A549 (cell line): ENCODE measurements around the gene RECK. TPM values are rescaled to one million over a fixed set of nuclear protein-coding genes. Genes with fewer than 3 reads are reported as not detected.
A peak's percentile ranks its signal among the peaks of the same experiment; 100 is the strongest.

Experiments
- ATAC-seq, 2 experiments: fragments of 200-7000 bp in 1 of 2; fragments of >200 bp in 1 of 2; cut with Nextera tagmentation in 1 of 2; cut with Tn5 transposase in 1 of 2; 3 replicates each; pipeline versions ENCODE4 v1.8.0 to v1.9.1; 2018 to 2020; ENCODE audit warnings: mild to moderate bottlenecking in 1 of 2, moderate library complexity in 1 of 2
- CTCF ChIA-PET: fragments of 300-600 bp; sonication (Branson Sonifier 250); formaldehyde crosslinking; extraction: SDS; loops from one replicate; lab custom pipeline; 2021; ENCODE audit warnings: antibody characterized with exemption, inconsistent platforms; lab: Yijun Ruan, JAX
- POLR2A ChIA-PET: fragments of 350-600 bp; formaldehyde crosslinking; extraction: SDS; loops from one replicate; lab custom pipeline; 2021; ENCODE audit warnings: antibody characterized with exemption, inconsistent platforms; lab: Yijun Ruan, JAX
- DNase-seq, 2 experiments: peaks; one replicate each; pipeline versions ENCODE4 v3.0.0 to v3.0.0-alpha.2; 2011 to 2016; ENCODE audit warnings: low read depth in 1 of 2, low spot score in 1 of 2
- FAIRE-seq: peaks from 2 replicates; lab custom pipeline; 2011; peaks lifted over from hg19 to GRCh38; lab: Jason Lieb, UNC
- H3K27ac ChIP-seq, 2 experiments: fragments of >200 bp; sonication (Bioruptor Twin); formaldehyde crosslinking; 3 replicates each; pipeline ENCODE4 v1.5.1; 2016 to 2017
- H3K4me1 ChIP-seq: fragments of >200 bp; sonication (Bioruptor Twin); formaldehyde crosslinking; 3 replicates; pipeline ENCODE4 v1.6.1; 2016
- H3K4me2 ChIP-seq: fragments of >200 bp; sonication (Bioruptor Twin); formaldehyde crosslinking; 3 replicates; pipeline ENCODE4 v1.6.1; 2016
- H3K4me3 ChIP-seq: fragments of >200 bp; sonication (Bioruptor Twin); formaldehyde crosslinking; 3 replicates; pipeline ENCODE4 v1.5.1; 2016
- H3K9me3 ChIP-seq: fragments of >200 bp; sonication (Bioruptor Twin); formaldehyde crosslinking; 3 replicates; pipeline ENCODE4 v1.6.1; 2016
- CHD4 ChIP-seq: fragments of 200-600 bp; sonication (generic); IDR thresholded peaks from 2 replicates; pipeline ENCODE4 v1.6.1; 2016; ENCODE audit warnings: antibody characterized with exemption, mild to moderate bottlenecking, borderline replicate concordance
- EHF ChIP-seq: fragments of 250-450 bp; sonication (Bioruptor Pico); IDR thresholded peaks from 2 replicates; pipeline ENCODE4 v1.5.0; 2020; ENCODE audit warnings: mild to moderate bottlenecking
- ESRRA ChIP-seq: fragments of 150-350 bp; IDR thresholded peaks from 2 replicates; pipeline ENCODE4 v1.6.1; 2014; ENCODE audit warnings: mild to moderate bottlenecking, low read length, borderline replicate concordance
- FOXS1 ChIP-seq: fragments of 250-450 bp; sonication (Bioruptor Pico); IDR thresholded peaks from 2 replicates; pipeline ENCODE4 v1.5.0; 2020; ENCODE audit warnings: mild to moderate bottlenecking, moderate library complexity
- GATA3 ChIP-seq: IDR thresholded peaks from 2 replicates; pipeline ENCODE4 v1.6.1; 2012; ENCODE audit warnings: borderline replicate concordance
- HOXA7 ChIP-seq: fragments of 250-450 bp; sonication (Bioruptor Pico); IDR thresholded peaks from 2 replicates; pipeline ENCODE4 v1.5.0; 2020; ENCODE audit warnings: mild to moderate bottlenecking, moderate library complexity
- HOXB5 ChIP-seq: fragments of 250-450 bp; sonication (Bioruptor Pico); IDR thresholded peaks from 2 replicates; pipeline ENCODE4 v1.5.0; 2020; ENCODE audit warnings: mild to moderate bottlenecking, moderate library complexity
- KDM1A ChIP-seq: fragments of 200-600 bp; sonication (generic); IDR thresholded peaks from 2 replicates; pipeline ENCODE4 v1.6.1; 2016; ENCODE audit warnings: low read depth, mild to moderate bottlenecking
- NFE2L2 ChIP-seq: fragments of 150-350 bp; conservative IDR thresholded peaks from 2 replicates; pipeline ENCODE4 v1.6.1; 2014; ENCODE audit warnings: low read length
- RCOR1 ChIP-seq: fragments of 150-350 bp; IDR thresholded peaks from 2 replicates; pipeline ENCODE4 v1.6.1; 2014; ENCODE audit warnings: antibody characterized with exemption, low read length, low read depth
- RFX5 ChIP-seq: fragments of 450-650 bp; IDR thresholded peaks from 2 replicates; pipeline ENCODE4 v1.7.1; 2014; ENCODE audit warnings: antibody characterized with exemption, mild to moderate bottlenecking, moderate library complexity
- SREBF2 ChIP-seq: fragments of 450-650 bp; IDR thresholded peaks from 2 replicates; pipeline ENCODE4 v1.6.1; 2014; ENCODE audit warnings: mild to moderate bottlenecking, moderate library complexity
- ZSCAN20 ChIP-seq: fragments of 250-450 bp; sonication (Bioruptor Pico); IDR thresholded peaks from 2 replicates; pipeline ENCODE4 v1.8.0; 2022; ENCODE audit warnings: mild to moderate bottlenecking, moderate library complexity
- WGBS: methylation state at CpG from one replicate; pipeline ENCODE4 v1.1.6; 2017; ENCODE audit errors: missing lambda C conversion rate; 5-methylcytosine and 5-hydroxymethylcytosine counted together
- polyA plus RNA-seq, 4 experiments: library from polyadenylated mRNA; depleted of rRNA in 3 of 4; stranded (reverse); fragments of >200 nt; fragmentation: RNase III in 1 of 4; extraction: RNeasy Plus Mini Kit Qiagen cat#74134 plus additional on column Dnase treatment in 1 of 4; gene quantifications; 2 replicates in 3 of 4; 3 replicates in 1 of 4; pipeline ENCODE4 v1.2.3, GENCODE V29; 2011 to 2017
- TF ChIP-seq, protein P1 (sequence below): fragments of >200 bp; sonication (Bioruptor Twin); formaldehyde crosslinking; IDR thresholded peaks from 3 replicates; pipeline ENCODE4 v1.6.1; 2016
- TF ChIP-seq, protein P2 (sequence below): fragments of 250-450 bp; sonication (Bioruptor Pico); IDR thresholded peaks from 2 replicates; pipeline ENCODE4 v1.5.0; 2020; ENCODE audit warnings: low read depth, mild to moderate bottlenecking, moderate library complexity
- TF ChIP-seq, protein P3 (sequence below): fragments of 200-600 bp; sonication (generic); IDR thresholded peaks from 2 replicates; pipeline ENCODE4 v1.6.1; 2016; ENCODE audit warnings: antibody characterized with exemption, mild to moderate bottlenecking, moderate library complexity
- TF ChIP-seq, protein P4 (sequence below): fragments of 250-450 bp; sonication (Bioruptor Pico); IDR thresholded peaks from 2 replicates; pipeline ENCODE4 v1.5.0; 2021; ENCODE audit warnings: mild to moderate bottlenecking, moderate library complexity, borderline replicate concordance

The RECK gene
- polyA plus RNA-seq, 2 of the 4 experiments (the other 2 are of a cell fraction), result 5.0 to 8.7 TPM

DNA sequence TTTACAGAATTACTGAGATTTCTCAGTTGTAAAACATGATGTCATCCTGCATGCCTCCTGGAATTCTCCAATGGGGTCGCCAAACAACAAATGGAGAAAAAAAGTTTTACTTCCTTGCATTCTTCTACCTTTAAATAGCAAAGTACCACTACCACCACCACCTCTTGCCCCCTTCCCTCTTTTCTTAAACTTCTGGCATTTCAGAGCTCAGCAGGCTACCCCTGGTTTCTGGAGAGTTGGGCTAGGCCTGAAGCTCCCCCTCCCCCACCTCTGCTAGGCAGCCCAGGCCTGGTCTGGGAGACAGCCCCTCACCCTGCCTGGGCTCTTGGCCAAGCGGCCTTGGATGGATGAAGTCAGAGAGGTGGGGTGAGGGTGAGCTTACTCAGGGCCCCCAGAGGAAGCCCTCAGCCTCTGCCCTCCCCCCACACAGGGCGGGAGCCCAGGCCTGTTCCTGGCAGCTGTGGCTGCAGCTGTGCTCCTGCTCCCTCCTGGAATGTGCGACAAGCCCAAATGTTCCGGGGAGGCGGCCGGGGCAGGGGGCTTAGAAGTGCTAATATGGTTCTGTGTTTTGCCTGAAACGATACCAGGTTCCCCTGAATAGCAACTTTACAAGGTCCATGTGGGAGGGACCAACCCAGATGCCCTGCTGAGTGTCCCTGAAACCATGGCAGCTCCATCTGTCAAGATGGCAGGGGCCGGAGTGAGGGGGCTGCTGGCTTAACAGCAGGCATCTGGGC, 126.5 kb downstream of the RECK start (continued):
- TF ChIP-seq NFE2L2, result no peak

DNA sequence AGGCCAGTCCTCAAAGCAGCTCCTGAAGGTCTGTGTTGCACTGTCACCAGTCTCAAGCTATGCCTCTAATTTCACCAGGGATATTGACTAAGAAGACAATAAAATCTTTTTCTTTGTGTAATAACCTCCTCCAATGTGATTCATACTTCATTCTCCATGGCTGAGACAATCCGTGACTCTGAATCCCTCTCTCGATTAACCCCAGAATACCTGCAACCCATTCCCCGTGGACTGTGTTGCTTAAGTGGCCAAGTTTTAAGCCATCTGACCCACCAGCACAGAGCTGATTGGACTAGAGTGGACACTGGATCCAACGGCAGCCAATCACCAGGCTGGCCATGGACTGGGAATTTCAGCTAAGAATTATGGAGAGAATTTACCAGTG, 127.1 kb downstream of the RECK start:
- FAIRE-seq (no peak), ATAC-seq (peak; percentile 20 to 41; a peak in 5 of 6 replicates), DNase-seq (peak in 1 of 2 experiments; percentile 53)
- Histone ChIP-seq H3K27ac (peak overlapping the region; percentile 65 to 90; a peak in 5 of 6 replicates), H3K4me2 (peak overlapping the region; percentile 53), H3K4me1 (peaks cover 44% of the 10 kb centered on the region), H3K9me3 (no peaks in the 10 kb centered on the region), H3K4me3 (no peak overlapping the region)
- TF ChIP-seq SREBF2, result no peak
- TF ChIP-seq, protein P1, sequence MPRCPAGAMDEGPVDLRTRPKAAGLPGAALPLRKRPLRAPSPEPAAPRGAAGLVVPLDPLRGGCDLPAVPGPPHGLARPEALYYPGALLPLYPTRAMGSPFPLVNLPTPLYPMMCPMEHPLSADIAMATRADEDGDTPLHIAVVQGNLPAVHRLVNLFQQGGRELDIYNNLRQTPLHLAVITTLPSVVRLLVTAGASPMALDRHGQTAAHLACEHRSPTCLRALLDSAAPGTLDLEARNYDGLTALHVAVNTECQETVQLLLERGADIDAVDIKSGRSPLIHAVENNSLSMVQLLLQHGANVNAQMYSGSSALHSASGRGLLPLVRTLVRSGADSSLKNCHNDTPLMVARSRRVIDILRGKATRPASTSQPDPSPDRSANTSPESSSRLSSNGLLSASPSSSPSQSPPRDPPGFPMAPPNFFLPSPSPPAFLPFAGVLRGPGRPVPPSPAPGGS, result no peak
- 45% methylated on average over 4 of the region's 4 CpGs for WGBS
- ChIA-PET POLR2A (interaction anchor here (0.8 to 3.0 kb wide), 7 partner anchors 12 to 240 kb away, joined by 3 to 30 read pairs (median 5); partner anchors contain the start of genes CLTA and GNE), CTCF (interaction anchor here (0.7 to 16.6 kb wide), 18 partner anchors 9 to 281 kb away, joined by 3 to 321 read pairs (median 9); partner anchors contain the start of genes CLTA and GLIPR2)

DNA sequence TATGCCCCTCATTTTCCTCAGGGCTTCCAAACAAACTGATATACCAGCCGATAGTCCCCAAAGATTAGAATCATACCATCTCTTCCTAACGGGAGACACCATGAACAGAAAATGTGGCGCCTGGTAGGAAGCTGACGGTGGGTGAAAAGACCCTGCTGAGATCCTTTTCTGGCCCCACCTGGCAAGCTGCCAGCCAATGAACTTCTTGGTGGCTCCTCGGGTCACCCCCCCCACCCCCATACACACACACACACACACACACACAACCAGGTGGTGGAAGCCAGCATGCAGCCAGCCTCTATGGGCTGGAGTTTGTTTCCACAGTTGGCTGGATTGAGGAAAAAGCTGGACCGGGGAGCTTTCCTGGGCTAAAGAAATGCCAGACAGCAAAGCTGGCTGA, 127.7 kb downstream of the RECK start:
- Histone ChIP-seq H3K4me2 (no peak overlapping the region), H3K4me3 (no peak overlapping the region), H3K9me3 (no peaks in the 10 kb centered on the region), H3K4me1 (peaks cover 44% of the 10 kb centered on the region), H3K27ac (peak overlapping the region; percentile 65 to 90; a peak in 5 of 6 replicates)
- FAIRE-seq, result no peak
- no peak for ATAC-seq
- DNase-seq, result no peak
- TF ChIP-seq RFX5, result no peak
- TF ChIP-seq EHF (CRISPR knock-in tag), result no peak
- TF ChIP-seq, protein P2, sequence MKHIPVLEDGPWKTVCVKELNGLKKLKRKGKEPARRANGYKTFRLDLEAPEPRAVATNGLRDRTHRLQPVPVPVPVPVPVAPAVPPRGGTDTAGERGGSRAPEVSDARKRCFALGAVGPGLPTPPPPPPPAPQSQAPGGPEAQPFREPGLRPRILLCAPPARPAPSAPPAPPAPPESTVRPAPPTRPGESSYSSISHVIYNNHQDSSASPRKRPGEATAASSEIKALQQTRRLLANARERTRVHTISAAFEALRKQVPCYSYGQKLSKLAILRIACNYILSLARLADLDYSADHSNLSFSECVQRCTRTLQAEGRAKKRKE (CRISPR knock-in tag), result no peak
- no peak for TF ChIP-seq CHD4
- TF ChIP-seq, protein P3, sequence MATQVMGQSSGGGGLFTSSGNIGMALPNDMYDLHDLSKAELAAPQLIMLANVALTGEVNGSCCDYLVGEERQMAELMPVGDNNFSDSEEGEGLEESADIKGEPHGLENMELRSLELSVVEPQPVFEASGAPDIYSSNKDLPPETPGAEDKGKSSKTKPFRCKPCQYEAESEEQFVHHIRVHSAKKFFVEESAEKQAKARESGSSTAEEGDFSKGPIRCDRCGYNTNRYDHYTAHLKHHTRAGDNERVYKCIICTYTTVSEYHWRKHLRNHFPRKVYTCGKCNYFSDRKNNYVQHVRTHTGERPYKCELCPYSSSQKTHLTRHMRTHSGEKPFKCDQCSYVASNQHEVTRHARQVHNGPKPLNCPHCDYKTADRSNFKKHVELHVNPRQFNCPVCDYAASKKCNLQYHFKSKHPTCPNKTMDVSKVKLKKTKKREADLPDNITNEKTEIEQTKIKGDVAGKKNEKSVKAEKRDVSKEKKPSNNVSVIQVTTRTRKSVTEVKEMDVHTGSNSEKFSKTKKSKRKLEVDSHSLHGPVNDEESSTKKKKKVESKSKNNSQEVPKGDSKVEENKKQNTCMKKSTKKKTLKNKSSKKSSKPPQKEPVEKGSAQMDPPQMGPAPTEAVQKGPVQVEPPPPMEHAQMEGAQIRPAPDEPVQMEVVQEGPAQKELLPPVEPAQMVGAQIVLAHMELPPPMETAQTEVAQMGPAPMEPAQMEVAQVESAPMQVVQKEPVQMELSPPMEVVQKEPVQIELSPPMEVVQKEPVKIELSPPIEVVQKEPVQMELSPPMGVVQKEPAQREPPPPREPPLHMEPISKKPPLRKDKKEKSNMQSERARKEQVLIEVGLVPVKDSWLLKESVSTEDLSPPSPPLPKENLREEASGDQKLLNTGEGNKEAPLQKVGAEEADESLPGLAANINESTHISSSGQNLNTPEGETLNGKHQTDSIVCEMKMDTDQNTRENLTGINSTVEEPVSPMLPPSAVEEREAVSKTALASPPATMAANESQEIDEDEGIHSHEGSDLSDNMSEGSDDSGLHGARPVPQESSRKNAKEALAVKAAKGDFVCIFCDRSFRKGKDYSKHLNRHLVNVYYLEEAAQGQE, result no peak
- 85% methylated on average over 6 of the region's 6 CpGs for WGBS
- POLR2A ChIA-PET, result interaction anchor here (0.8 to 3.0 kb wide), 7 partner anchors 13 to 240 kb away, joined by 3 to 30 read pairs (median 5); partner anchors contain the start of genes CLTA and GNE
- CTCF ChIA-PET, result interaction anchor here (0.7 to 16.6 kb wide), 18 partner anchors 10 to 282 kb away, joined by 3 to 321 read pairs (median 12); partner anchors contain the start of genes CLTA and GLIPR2

DNA sequence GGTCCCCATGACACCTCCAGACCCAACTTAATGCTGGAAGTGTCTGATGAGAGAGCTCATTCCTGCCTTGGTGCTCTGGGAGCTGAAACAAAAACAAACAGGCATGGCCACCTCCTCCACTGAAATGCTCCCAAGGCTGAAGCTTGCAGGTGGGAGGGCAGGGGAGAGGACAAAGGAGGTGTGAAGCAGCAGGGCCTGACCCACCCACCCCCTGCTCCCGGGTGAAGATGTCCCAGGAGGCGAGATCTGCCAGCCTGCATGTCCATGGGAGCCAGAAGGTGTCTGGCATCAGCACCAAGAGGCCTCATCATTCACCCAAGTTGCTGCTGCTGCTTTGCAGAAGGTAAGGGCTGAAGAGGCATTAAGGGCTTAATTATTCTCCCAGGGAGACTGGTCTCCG, 128.3 kb downstream of the RECK start:
- ChIA-PET POLR2A (interaction anchor here (0.7 to 3.0 kb wide), 4 partner anchors 14 to 93 kb away, joined by 4 to 30 read pairs (median 5); partner anchors contain the start of gene CLTA), CTCF (interaction anchor here (1.0 to 16.6 kb wide), 15 partner anchors 10 to 283 kb away, joined by 3 to 321 read pairs (median 14); partner anchors contain the start of genes CLTA and GLIPR2)
- H3K4me3 ChIP-seq, result no peak overlapping the region
- no peak for ATAC-seq
- FAIRE-seq, result no peak
- H3K4me1 ChIP-seq, result peaks cover 44% of the 10 kb centered on the region
- H3K27ac ChIP-seq, result peak overlapping the region; percentile 65 to 90; a peak in 4 of 6 replicates
- no peak for DNase-seq
- no peak overlapping the region for H3K4me2 ChIP-seq
- WGBS, result 55% methylated on average over 3 of the region's 3 CpGs
- H3K9me3 ChIP-seq, result no peaks in the 10 kb centered on the region
- TF ChIP-seq, protein P3, result no peak
- TF ChIP-seq, protein P4, sequence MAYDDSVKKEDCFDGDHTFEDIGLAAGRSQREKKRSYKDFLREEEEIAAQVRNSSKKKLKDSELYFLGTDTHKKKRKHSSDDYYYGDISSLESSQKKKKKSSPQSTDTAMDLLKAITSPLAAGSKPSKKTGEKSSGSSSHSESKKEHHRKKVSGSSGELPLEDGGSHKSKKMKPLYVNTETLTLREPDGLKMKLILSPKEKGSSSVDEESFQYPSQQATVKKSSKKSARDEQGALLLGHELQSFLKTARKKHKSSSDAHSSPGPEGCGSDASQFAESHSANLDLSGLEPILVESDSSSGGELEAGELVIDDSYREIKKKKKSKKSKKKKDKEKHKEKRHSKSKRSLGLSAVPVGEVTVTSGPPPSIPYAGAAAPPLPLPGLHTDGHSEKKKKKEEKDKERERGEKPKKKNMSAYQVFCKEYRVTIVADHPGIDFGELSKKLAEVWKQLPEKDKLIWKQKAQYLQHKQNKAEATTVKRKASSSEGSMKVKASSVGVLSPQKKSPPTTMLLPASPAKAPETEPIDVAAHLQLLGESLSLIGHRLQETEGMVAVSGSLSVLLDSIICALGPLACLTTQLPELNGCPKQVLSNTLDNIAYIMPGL (CRISPR knock-in tag), result no peak
- no peak for TF ChIP-seq ESRRA
- TF ChIP-seq HOXB5 (CRISPR knock-in tag), result no peak
- no peak for TF ChIP-seq KDM1A
- no peak for TF ChIP-seq GATA3
- TF ChIP-seq FOXS1 (CRISPR knock-in tag), result no peak
- no peak for TF ChIP-seq HOXA7 (CRISPR knock-in tag)
- no peak for TF ChIP-seq RCOR1
- no peak for TF ChIP-seq ZSCAN20 (CRISPR knock-in tag)
